Middle frontal gyrus (tissue), 1 donor: Measurements from ENCODE around the gene ITFG1.
"Not testable (repeated sequence)": the region's sequence is repeated elsewhere in the genome, so short reads cannot be mapped to it uniquely, and the experiment has no call there.

Source experiments
- DNase-seq: peaks from one replicate; pipeline ENCODE4 v3.0.0-alpha.2; 2015; ENCODE audit warnings: low spot score; ENCODE audit errors: extremely low spot score

The ITFG1 gene

DNA sequence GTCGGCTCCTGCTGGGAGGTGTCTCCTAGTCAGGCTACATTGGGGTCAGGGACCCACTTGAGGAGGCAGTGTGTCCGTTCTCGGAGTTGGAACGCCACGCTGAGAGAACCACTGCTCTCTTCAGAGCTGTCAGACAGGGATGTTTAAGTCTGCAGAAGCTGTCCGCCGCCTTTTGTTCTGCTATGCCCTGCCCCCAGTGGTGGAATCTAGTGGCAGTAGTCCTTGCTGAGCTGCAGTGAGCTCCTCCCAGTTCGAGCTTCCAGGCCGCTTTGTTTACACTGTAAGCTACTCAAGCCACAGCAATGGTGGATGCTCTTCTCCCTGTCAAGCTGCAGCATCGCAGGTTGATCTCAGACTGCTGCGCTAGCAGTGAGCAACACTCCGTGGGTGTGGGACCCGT lies 36.0 kb downstream of the ITFG1 start:
- DNase-seq, result no peak

DNA sequence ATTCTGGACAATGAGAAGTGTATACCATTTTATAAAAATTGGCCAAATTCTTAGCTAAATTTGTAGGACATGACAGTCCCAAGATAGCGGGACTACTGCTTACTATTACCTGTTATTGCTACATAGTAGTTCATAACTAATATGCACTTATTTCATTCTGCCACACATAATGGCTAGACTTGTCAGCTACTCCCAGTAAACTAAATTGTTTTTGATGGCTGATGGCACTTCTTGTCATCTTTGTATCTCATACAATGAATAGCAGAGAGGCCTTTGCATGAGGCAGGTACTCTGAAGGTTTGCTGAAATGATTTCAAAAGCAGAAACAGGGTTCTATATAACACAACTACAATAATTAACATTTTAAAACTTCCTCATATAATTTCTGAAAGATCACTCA lies 44.0 kb downstream of the ITFG1 start:
- no peak for DNase-seq

DNA sequence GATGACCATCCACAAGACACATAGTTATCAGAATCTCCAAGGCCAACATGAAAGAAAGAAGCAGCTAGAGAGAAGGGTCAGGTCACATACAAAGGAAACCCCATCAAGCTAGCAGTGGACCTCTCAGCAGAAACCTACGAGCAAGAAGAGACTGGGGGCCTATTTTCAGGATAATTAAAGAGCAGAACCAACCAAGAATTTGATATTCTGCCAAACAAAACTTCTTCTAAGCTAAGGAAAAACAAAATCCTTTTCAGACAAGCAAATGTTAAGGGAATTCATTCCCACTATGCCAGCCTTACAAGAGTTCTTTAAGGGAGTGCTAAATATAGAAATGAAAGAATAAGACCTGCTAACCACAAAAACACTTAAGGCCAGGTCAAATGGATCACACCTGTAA lies 47.8 kb downstream of the ITFG1 start:
- no peak for DNase-seq

DNA sequence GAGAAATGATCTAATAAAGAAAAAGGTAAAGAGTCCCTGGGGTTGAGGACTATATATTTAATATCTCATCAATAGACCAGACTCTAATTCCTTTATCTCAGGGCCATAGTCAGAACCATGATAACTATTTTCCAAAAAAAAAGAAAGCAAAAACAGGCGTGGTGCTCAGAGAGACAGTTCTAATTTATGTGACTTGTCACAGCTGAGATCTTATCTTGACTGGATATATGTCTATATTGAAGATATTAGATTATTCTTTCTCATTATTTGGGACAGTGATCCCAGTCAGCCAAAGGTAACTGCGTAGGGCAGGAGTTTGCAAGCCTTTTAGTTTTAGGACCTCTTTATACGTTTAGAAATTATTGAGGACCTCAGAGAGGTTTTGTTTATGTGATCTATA lies 52.4 kb downstream of the ITFG1 start:
- no peak for DNase-seq

DNA sequence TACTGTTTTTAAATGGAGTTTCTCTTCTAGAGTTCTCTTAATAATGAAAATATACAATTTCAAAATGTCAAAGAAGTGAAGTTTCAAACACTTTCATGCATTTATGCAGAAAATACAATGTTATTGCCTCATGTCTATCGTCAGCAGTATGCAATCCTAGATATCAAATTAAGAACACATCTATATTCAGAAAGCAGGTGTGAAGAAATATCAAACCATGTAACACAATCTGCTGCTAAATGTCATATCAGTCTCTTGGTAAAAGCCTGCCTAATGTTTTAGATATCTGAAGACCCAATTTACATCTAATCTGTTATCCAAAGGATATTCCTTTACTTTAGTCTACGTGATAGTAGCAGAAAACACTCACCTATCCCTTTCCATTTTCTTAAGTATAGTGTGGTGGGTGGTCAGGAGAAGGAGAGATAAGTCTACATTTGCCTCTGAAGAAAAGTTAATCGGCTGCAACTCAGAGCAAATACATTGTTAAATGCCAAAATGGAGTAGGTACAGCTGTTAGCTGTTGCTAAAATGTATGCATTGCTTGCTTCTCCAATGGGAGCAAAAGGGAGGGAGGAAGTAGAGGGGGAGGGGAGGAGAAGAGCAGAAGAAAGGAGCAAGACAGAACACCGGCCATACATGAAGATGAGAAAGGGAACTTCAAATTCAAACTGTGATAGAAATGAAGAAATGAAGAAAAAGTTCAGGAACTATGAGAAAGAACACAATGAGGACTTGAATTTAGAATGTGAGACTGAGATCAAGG lies 64.9 kb downstream of the ITFG1 start:
- no peak for DNase-seq

DNA sequence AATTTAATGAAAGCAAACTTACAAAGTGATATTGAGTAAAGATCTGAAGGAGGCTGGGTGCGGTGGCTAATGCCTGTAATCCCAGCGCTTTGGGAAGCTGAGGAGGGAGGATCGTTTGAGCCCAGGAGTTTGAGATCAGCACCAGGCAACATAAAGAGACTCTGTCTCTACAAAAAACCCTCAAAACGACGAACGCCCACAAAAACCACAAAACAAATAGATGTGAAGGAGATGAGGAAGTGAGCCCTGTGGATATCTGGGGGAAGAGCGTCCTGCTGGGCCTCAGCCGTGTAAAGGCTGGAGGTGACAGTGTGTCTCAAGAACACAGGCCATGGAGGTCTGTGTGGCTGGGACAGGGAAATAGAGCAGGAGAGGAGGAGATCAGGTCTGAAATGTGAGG lies 68.8 kb downstream of the ITFG1 start:
- no peak for DNase-seq

DNA sequence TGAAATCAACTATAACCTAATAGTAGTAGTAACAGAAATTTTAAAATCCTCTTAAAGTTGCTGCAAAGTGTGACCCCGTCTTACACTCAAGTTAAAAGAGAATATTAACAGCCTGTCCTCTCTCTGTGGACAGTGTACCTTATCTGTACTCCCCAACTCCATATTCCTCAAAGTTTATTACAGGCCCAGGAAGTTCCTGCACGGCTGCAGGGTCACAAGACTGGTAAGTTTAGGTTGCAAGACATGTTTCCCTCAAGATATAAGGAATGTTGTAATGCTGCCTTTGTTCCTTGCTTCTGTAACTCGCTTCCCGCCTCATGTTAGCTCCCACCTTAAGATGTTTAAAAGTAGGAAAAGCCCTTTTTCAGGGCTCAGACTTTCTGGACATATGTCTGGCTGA lies 72.2 kb downstream of the ITFG1 start:
- DNase-seq, result no peak

DNA sequence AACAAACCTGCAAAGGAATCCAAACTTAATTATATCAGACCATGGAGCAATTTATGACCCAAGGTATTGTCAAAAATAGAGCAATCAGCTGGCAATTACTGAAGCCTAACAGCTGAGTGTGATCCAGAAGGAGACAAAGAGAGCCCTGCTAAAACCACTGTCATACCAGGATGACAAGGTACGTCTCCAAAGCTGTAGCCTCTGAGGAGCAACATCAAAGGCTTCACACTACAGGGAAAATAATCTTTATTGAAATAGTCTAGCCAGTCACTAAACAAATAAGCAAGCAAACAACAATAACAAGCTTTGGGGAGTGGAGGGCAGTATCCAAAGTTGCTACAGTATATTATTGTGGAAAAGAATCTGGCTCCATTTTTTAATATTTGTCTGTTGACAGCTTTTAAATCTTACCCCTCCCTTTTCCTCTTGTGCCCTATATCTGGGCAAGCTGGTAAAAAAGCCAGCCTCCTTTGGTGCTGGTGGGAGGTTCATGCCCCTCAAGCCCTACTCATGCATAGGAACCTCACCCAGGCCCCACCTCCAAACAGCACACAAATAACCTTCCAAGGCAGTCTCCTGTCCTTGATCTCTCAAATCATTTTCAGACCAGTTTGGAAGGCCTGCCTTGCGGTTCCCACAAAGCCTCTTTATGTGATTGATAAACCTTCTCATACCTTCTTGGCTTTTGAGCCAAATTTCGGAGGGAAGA lies 73.7 kb downstream of the ITFG1 start:
- DNase-seq, result no peak

DNA sequence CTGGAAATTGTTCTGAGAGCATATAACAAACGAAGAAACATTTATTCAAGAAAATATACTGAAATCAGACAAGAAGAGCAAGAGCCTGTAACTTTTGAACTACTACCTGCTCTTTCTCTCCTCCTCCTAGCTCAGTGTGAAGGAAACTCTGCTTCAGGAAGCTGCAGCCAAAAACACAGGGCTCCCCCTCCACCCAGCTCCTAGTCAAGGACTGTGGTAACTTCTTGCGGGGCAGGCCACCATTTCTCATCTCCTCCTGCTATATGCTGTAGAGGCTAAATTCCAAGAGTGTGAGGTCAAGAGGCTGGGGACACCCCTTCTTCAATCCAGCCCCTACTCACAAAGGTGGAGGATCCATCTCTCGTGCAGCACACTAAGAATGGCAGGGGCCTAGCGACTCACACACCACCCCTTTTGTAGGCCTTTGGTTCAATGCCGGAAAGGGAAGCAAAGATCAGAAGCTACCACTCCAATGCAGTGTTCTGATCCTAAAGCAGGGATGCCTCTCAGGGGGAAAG lies 74.6 kb downstream of the ITFG1 start:
- DNase-seq, result no peak

DNA sequence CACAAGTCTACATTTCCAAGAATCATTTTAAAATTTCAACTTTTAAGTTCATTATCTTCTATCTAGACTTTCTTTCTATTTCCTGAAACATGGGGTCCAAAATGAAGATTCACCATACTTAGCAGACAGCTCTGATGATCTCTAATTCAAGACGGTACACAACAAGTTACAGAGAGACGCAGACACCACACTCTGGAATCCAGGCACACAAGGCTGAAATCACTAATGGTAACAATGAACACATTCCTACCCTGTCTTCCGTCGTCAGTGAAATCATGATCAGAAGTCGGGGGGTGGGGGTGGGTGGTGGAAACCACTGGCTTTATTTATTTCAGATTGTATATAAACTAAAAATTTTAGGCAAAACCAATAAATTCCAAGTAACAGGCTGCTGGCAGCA lies 78.5 kb downstream of the ITFG1 start:
- no peak for DNase-seq

DNA sequence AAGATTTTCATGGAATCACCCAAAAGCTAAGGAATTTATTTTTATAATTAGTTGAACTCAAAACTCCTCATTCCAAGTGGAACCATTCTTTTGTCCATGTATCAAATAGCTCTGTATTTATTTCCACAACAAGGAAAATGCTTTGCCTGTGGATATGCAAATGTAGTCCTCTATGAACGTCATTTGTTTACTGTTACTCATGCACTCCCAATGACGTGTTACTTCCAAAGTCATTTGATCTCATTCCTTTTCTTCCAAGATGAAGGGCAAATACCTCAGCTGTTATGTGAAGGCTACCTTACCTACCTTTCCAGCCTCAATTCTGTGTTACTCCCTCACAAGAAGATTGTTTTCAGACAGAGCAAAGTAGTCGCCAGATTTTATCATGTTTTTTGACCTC lies 83.7 kb downstream of the ITFG1 start:
- no peak for DNase-seq

DNA sequence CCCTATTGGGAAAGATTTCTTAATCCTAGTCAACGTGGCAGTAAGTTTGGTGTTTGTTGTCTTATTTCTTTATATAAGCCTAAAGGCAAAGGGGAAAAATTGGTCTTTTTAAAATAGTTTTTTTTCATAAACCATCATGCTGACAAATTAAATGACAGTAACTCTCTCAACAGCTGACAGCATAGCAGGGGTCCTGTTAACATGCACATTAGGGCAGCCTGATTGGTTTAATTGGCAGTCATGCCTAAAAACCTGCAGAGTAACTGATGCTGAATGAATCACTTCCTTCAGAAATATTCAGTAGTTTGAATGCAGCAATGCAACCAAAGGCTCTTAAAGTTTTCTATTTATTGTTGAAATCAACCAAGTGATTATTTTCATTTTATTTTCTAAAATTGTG lies 85.4 kb downstream of the ITFG1 start:
- no peak for DNase-seq

DNA sequence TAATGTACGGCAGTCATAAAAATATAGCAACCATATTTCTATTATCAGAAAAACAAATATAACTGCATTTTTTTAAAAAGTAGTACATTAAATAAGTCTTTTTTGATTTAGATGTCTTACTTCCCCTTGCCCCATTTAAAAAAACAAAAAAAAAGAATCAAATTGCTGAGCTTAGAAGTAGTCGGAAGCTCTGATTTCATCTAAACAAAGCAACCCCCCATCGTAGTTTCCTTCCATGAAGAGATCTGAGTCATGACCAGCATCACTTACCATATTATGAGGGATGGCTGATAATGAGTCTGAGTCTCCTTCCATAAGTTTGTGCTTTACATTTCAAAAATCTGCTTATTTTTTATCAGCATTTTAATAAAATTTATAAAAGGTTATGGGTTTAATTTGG lies 86.2 kb downstream of the ITFG1 start:
- DNase-seq, result no peak

DNA sequence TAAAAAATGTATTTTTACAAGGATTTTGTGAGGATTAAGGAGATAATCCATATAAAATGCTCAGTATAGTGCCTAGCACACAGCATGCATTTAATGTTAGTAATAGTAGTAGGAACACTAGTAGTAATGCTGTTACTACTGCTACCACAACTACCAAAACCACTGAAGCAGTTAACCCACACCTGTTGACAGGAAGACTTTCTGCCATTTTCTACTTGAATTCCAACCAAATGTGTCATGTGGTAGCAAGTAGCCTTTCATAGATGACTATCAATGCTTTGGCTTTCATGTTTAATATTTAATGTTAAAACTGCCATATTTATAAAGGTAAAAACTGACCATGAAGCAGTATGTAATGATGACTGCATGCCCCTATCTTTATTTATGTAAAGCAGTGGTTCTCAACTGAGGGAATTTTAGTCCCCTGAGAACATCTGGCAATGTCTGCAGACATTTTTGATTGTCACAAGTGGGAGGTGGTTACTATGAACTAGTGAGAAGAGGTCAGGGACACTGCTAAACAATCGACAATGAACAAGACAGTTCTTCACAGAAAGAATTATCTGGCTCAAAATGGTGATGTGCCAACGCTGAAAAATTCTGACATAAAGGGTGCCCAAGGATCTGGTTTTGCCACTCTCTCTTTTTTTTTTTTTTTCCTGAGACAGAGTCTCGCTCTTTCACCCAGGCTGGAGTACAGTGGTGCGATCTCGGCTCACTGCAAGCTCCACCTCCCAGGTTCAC lies 89.4 kb downstream of the ITFG1 start:
- no peak for DNase-seq

DNA sequence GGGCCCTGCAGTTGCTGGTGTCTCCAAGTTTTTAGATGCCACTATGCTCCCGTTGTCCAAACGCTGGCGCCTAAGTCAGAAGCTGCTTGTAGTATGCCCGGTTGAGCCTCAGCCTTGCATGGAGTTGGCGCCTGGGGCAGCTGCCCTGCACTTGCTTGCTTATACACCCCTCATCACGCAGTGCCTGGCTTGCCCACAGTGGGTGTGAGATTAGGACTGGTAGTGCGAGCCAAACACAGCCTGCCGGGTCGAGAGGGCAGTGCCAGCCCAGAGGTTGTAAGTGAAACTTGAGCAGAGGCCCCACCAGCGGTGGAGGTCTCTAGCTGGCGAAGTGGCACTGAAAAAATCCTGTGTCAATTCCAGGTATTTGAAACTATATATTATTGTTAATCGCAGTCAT lies 90.3 kb downstream of the ITFG1 start:
- no peak for DNase-seq

DNA sequence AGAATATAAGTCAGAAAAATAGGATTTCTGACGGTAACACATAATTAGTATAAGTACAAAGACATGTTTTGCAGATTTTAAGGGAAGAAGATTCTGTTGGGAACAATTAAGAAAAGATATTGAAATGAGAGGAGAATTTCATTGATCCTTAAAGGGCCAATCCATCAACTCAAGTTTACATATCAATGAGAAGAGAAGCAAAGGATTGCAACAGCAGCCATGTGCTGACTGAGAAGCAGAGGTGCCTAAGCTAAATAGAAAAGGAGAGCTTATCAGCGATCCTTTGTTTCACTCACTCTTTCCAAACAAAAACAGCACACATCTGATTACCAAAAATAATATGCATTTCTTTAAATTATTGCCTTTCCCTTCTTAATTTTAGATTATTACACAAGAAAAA lies 94.6 kb downstream of the ITFG1 start:
- DNase-seq, result no peak

DNA sequence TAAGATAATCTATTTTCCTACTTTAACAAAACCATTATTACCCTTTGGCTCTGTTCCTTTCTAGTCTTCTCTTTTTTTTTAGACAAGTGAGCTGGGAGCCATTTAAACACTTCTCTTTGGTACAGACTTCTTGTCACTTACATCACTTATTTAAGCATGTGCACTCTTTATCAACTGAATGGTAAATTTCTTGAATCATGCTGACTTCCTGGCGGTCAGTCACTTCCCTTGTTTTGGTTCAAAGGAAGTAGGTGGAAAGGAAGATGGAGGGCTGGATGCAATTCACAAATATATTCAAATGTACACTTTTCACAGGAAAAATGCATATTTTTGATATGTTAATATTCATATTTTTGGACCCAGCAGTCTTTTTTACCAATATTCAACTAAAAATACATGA lies 97.1 kb downstream of the ITFG1 start:
- DNase-seq, result no peak

DNA sequence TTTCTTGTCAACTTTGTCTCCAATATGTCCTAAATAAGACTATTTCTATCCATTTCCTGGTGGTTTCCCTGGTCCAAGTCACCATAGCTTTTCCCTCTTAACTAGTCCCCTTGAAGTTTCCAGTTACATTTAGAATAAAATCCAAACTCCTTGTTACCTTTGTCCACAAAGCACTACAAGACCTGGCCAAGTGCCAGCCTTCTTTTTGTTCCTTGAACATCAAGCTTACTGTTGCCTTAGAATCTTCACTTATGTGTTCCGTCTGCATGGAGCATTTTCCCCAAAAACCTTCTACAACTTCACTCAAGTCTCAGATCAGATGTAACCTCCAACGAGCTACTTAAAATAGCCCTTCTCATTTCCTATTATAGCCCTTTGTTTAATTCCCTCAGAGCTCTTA lies 101.4 kb downstream of the ITFG1 start:
- DNase-seq, result no peak

DNA sequence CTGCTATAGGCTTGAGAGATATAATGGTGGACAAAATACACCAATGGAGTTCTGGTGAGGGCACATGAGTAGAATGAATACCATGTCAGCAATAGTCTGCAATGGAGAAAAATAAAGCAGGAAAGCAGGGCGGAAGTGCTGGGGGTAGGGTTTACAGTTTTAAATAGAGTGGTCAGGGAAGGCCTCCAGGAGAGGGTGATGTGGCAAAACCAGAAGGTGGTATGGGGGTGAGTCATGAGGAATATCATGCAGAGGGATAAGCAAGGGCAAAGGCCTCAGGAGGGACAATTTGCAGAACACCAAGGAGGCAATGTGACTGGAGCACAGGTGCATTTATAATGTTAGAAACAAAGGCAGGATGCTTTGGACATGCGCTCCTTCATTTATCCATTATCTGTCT lies 102.0 kb downstream of the ITFG1 start:
- DNase-seq, result no peak

DNA sequence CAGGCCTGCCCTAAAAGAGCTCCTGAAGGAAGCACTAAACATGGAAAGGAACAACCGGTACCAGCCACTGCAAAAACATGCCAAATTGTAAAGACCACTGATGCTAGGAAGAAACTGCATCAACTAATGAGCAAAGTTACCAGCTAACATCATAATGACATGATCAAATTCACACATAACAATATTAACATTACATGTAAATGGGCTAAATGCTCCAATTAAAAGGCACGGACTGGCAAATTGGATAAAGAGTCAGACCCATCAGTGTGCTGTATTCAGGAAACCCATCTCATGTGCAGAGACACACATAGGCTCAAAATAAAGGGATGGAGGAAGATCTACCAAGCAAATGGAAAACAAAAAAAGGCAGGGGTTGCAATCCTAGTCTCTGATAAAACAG lies 111.8 kb downstream of the ITFG1 start:
- not testable (repeated sequence) for DNase-seq

DNA sequence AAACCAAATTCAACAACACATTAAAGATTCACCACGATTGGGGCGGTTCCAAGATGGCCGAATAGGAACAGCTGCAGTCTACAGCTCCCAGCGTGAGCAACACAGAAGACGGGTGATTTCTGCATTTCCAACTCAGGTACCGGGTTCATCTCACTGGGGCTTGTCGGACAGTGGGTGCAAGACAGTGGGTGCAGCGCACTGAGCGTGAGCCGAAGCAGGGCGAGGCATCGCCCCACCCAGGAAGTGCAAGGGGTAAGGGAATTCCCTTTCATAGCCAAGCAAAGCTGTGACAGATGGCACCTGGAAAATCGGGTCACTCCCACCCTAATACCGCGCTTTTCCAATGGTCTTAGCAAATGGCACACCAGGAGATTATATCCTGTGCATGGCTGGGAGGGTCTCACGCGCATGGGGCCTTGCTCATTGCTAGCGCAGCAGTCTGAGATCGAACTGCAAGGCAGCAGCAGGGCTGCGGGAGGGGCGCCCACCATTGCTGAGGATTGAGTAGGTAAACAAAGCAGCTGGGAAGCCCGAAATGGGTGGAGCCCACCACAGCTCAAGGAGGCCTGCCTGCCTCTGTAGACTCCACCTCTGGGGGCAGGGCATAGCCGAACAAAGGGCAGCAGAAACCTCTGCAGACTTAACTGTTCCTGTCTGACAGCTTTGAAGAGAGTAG lies 113.7 kb downstream of the ITFG1 start:
- DNase-seq, result not testable (repeated sequence)

DNA sequence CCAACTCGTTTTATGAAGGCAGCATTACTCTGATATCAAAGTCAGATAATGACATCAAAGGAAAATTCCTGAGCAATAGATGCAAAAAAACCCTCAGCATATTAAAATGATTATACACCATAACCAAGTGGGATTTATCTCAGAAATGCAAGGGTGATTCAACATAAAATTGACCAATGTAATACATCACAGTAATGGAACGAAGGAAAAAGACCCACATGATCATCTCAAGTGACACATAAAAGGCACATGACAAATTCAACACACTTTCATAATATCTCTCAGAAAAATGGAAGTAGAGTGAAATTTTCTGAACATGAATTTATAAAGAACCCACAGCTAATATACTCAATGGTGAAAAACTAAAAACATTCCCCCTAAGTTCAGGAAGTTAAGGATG lies 118.8 kb downstream of the ITFG1 start:
- no peak for DNase-seq
